Neural progenitor cell (in vitro differentiated cells): ENCODE results near the gene RIC3.
A peak's percentile ranks its signal among the peaks of the same experiment; 100 is the strongest.

Experiments used
- EZH2 ChIP-seq: fragments of 200-600 bp; sonication (generic); IDR thresholded peaks from 2 replicates; pipeline ENCODE4 v1.6.1; 2017; ENCODE audit warnings: antibody characterized with exemption, mild to moderate bottlenecking, moderate library complexity
- TF ChIP-seq, protein P1 (sequence below): fragments of 200-600 bp; sonication (generic); IDR thresholded peaks from 2 replicates; pipeline ENCODE4 v1.5.1; 2017; ENCODE audit warnings: antibody characterized with exemption, mild to moderate bottlenecking

DNA sequence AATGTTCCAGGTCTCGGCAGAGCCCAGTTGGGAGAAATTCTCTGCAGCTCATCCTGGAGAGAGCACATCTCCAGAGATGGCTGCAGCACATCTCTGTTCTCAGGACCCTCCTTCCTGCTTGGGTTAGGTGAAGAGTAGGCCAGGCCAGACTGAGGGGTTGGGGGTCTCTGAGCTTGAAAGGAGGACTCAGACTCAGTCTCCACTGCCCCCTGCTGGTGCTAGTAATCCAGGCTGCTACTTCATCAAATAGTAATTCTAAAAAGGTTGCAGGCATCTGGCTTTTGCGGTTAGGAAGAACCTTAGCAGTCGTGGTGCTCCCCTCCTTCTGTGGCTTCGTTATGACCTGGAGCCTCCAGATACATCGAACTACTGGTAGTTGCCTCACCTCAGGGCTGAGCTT is 78.1 kb downstream of the RIC3 start:
- TF ChIP-seq, protein P1, sequence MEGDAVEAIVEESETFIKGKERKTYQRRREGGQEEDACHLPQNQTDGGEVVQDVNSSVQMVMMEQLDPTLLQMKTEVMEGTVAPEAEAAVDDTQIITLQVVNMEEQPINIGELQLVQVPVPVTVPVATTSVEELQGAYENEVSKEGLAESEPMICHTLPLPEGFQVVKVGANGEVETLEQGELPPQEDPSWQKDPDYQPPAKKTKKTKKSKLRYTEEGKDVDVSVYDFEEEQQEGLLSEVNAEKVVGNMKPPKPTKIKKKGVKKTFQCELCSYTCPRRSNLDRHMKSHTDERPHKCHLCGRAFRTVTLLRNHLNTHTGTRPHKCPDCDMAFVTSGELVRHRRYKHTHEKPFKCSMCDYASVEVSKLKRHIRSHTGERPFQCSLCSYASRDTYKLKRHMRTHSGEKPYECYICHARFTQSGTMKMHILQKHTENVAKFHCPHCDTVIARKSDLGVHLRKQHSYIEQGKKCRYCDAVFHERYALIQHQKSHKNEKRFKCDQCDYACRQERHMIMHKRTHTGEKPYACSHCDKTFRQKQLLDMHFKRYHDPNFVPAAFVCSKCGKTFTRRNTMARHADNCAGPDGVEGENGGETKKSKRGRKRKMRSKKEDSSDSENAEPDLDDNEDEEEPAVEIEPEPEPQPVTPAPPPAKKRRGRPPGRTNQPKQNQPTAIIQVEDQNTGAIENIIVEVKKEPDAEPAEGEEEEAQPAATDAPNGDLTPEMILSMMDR = peak; percentile 75
- TF ChIP-seq EZH2 = no peak
